Activated CD4-positive, alpha-beta T cell treated with anti-CD3 and anti-CD28 coated beads for 1 hour (primary cell): Measurements from ENCODE around the gene ZNRF3.
"Not testable (repeated sequence)": the region's sequence is repeated elsewhere in the genome, so short reads cannot be mapped to it uniquely, and the experiment has no call there.

ENCODE experiments used
- DNase-seq: peaks from one replicate; pipeline ENCODE4 v3.0.0-alpha.2; 2020

ZNRF3 gene

DNA sequence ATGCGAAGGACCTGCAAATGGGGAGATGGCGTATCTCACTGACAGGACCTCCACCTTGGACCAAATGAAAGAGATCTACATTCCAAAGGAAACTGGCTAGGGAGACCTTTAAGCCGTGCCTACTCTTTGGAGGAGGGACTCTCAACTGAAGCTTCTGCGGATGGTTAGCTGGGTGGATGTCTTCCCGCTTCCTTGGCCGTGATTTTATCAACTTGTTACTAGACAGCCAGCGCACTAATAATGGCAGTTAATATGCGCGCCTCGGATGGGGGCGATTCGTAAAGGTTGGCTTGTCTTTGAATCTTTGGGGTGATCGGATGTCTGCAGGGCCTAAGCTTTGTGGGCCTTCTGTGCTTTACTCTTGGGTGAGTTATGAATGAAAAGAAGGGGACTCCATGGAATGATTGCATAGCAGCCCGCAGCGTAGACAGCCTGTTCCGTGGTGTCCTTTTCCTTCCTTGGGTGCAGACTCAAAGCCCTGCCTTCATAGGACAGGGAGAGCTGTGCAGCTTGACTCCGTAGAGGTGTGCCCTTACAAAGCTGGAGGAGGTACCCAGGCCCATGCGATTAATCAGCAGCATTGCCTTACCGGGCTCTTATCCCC is 1.5 kb downstream of the ZNRF3 start:
- no peak for DNase-seq

DNA sequence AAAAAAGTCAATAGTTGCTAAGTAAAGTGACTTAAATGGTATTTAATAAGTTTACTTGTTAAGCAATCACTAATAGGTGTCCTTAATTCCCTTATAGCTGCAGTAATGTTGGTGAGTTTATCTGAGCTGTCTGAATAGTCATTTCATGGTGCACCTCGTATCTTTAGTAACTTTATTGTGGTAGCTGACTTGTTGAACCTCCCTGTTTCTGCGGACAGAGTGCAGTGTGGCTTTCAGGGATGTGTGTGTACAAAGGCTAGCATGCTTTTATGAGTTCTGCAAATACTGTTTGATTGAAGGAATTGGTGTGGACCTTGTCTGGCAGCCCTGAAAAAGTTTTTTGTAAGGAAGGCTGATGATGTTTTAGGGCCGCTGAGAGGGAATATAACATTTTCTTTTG is 2.6 kb downstream of the ZNRF3 start:
- no peak for DNase-seq

DNA sequence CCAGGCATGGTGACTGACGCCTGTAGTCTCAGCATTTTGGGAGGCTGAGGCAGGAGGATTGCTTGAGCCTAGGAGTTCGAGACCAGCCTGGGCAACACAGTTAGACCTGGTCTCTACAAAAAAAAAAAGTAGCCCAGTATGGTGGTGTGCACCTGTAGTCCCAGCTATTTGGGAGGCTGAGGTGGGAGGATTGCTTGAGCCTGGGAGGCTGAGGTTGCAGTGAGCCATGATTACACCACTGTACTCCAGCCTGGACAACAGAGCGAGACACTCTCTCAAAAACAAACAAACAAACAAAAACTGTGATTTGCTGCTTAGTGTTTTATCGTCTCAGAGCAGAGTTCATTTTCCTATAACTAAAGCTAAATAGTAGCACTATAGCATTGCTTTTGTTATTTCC is 3.3 kb downstream of the ZNRF3 start:
- DNase-seq, result not testable (repeated sequence)

DNA sequence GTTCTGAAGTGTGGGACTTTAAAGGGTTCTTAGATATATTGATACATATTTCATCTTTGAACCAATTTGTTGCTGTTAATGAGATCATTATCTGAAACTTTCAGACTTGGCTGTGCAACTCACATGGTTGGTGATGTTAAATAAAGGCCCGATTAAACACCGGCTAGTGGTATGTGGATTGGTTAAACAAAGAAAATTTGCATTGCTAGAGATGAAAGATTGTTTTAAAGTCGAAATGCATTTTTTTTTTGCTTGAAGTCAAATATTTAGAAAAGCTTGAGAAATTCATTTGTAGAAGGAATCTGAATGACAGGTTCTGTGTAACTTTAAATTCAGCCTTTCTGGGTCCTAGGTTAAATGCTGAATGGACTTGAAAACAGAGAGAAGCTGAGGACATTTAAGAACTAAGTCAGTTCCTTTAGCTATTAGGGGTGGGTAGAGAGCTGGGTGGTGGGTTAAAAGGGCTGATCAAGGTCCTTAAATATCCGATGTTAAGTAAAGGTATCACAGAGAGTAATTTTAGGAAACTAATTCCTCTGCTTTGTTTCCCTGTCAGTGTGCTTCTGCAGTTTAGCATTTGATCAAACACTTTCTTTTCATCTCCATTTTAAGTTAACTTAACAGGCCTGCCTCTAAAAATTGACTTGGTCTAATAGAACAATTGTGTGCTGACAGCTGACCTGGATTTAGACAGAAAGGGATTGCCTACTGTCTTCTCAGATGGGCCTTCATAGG is 4.5 kb downstream of the ZNRF3 start:
- DNase-seq, result no peak

DNA sequence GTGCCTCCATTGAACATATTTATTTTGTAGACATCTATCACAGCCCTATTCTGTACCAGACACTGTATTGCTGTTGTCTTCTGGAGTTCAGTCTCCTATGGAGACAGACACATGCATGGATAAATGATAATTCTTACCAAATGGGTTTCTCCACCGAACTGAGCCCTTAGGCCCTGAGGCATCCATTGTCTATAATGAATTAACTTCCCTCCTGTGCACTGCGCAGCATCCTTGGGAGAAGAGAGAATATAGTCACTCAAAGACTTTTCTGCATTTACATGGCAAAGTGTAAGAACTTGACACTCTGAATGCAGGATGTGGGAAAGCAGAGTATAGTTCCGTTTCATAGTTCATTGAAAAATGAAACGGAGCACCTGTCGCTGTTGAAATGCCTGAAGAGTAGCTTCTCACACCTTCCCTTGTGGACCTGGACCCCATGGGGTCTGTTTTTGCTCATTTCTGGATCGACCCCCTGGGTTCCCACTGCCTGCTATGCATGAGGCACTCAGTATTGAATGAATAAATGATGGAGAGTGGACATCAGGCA is 6.2 kb downstream of the ZNRF3 start:
- DNase-seq, result no peak

DNA sequence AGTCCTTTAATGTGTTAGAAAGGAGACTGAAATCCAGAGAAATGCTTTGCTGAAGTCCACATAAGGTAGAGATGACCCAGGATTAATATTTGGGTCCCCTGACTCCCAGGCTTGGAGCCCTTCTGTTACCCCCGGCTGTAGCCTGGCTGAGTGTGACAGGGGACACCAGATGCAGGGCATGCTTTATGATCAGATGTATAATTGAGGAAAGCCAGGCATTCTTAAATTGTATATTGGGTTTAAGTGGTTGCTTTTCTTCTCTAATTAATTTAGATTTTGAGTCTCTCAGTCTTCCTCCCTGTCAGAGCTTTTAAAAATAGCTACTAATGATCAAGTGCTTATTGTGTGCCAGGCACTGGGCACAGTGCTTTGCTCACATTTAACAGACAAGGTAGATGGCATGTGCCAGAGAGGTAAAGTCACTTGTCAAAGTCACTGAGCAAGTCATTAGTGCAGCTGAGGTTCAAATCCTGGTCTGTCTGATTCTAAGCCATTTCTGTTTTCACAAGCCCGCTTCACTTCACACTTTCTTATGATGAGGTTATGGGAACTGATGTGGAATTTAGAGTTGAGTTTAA is 7.9 kb downstream of the ZNRF3 start:
- no peak for DNase-seq

DNA sequence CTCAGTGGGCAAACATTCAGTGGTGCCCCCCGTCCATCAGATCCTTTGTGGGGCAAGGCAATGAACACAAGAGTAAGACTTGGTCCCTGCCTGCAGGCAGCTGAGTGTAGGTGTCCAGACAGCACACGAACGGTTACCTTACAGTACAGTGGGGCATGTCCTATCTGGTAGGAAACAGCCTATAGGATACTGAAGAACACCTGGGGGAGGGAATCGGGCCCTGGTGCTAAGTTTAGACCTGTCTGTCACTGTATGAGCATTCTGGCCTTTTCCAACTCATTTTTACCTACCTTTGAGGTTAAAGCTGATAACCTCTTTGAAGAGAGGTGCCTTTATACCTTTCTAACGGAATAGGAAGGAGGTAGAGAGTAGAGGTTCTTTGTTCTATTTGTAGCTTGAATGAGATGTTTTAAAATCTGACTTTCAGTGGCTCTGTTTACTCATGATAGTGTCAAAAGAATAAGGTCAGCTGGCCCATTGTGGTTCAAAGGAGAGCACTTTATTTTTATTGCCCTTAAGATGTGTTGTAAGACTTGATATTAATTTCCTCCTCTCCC is 8.9 kb downstream of the ZNRF3 start:
- no peak for DNase-seq

DNA sequence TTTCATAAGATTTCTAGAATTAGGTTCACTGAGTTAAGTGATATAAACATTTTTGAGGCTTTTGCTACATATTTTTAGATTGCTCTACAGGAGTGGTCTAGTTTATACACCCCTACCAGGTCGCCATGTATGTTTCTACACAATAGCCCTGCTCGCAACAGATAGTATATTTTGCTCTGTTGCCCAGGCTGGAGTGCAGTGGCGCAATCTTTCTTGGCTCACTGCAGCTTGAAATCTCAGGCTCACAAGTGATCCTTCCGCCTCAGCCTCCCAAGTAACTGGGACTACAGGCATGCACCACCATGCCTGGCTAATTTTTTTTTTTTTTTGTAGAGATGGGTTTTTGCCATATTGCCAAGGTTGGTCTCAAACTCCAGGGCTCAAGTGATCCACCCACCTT is 10.4 kb downstream of the ZNRF3 start:
- no peak for DNase-seq

DNA sequence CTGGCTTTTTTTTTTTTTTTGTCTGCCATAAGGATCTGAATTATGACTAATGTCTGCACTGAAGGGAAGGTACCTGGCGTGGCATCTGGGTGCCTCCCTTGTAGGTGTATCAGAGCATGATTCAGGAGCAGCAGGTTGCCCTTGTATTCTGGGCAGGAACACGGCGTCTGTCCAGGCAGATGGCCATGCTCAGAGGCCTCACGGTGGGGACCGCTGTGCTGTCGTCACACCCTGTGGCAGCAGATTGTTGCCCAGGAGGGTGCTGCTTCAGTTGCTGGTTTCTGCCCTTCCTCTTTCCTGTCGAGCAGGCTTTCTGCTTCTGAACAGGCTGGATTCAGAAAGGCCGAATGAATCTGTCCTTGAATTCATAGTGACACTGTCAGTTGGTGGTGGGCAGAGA is 11.0 kb downstream of the ZNRF3 start:
- no peak for DNase-seq

DNA sequence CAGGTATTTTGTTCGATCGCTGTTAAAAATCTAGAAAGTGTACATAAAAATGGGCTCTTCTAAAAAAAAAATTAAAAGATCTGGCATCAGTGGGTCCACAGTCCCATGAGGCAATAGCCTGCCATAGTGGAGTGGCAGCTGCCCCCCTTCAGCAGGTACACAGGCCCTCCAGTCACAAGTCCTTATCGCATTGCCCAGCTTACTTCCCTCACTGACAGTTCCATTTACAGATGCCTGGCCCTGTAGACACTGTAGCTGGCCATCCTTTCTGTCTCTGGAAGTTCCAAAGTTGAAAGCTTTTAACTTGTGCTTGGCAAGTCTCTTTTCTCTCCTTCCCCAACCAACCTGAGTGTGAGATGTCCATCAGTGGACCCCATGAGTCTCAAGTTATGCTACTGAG is 11.4 kb downstream of the ZNRF3 start:
- DNase-seq, result no peak

DNA sequence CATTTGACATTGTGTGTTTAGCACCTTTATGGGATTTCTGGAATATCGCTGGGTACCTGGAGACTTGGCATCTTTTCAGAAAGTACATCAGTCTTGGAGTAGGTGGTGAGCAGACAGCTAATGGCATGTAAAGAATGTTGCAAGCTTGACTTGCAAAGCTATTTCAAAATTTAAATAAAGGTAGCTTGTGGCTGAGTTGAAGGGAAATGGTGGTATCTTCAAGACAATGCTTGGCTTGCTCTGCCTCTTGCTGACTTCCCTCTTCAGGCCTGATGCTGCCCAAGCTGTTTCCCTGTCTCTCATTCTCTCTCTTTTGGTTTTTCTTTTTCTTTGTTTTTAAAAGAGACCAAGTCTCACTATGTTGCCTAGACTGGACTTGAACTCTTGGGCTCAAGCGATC is 13.2 kb downstream of the ZNRF3 start:
- DNase-seq, result no peak

DNA sequence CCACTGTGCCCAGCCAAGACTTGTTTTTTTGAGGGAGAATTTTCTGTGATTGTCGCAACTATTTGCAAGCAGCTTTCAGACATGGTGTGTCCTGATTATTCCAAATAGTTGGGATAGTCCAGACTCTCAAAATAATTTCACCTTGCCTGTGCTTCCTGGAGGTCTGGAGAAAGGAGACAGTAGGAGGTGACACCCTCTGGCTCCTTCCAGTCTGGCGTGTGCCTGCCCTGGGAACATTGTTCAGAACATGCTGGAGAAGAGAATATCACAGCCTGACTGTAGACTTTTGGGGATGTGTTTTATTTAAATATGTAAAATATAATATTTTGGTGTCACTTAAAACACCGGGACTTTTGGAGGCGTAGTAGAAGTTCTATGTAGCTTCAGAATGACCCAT is 14.9 kb downstream of the ZNRF3 start:
- DNase-seq, result no peak

DNA sequence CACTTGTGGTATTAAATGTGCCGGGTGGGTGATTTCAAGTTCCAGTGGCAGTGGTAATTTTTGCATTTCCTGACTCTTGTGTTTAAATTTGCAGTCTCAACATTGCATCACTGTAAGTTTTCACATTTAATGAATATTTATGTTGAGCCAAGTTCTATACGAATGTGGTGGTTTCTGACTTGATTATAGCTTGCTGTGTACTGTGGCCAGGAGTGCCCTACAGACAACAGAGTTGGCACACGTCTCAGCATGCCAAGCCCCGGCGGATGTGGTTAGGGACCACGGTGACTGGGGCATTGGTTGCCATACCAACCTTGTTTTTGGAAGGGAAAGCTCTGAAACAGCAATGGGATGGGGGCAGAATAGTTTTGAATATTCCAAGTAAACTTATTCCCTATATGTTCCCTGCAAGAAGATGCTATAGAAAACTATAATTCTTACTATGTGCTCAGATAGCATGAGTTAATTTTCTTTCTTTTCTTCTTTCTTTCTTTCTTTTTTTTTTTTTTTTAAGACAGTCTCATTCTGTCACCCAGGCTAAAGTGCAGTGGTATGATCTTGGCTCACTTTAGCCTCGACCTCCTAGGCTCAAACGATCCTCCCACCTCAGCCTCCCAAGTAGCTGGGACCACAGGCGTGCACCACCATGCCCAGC is 16.0 kb downstream of the ZNRF3 start:
- DNase-seq, result no peak

DNA sequence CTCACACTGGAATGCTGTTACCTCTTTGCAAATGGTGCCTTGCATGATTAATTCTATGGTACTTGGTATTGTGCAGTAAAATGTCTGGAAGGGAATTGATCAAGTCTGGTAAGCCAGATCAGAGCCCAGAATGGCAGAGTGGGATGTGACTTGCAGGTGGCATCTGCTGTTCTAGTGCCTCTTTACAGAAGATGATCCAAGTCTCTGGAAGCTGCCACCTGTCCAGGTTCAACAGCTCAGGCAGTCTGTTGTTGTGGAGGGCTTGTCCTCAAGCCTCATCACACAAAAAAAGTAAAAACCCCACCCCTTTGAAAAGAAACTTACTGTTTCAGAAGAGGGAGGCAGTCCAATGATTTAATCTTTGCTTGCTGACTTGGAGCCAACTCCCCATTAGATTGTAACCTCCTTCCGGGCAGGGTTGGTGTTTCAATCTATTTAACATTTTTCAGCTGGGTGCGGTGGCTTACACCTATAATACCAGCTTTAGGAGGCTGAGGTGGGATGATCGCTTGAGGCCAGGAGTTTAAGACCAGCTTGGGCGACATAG is 17.1 kb downstream of the ZNRF3 start:
- no peak for DNase-seq

DNA sequence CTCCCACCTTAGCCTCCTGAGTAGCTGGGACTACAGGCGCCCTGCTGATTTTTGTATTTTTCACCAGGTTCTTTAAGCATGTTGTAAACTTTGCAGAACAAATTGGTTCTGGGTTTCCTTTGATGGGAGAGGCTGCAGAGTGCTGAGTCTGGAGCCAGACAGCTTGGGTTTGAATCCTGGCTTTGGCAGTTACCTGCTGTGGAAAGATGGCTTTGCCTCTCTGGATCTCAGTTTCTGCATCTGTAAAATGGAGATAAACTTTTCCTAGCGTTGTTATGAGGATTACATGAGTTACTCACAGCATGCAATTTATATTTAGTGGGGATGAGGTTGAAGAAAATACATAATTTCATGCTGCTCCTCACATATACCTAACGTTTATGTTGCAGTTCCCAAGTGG is 19.1 kb downstream of the ZNRF3 start:
- no peak for DNase-seq

DNA sequence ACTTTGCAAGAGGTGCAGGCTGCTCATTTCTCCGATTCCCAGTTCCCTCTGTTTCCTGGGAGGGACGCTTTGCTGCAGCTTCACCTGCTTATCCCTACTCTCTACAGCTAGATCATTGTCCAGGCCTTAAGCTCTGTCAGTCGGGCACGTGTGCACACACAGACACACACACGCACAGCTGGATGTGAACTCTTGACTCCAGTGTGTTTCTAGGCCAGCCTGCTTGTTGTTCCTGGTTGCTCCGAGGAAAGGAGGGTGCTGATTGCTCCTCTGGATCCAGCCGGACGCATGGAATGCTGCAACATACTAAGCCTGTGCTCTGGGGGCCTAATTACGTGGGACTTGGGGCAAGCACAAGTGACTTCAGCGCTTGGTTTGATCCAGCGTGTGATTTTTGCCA is 19.7 kb downstream of the ZNRF3 start:
- no peak for DNase-seq

DNA sequence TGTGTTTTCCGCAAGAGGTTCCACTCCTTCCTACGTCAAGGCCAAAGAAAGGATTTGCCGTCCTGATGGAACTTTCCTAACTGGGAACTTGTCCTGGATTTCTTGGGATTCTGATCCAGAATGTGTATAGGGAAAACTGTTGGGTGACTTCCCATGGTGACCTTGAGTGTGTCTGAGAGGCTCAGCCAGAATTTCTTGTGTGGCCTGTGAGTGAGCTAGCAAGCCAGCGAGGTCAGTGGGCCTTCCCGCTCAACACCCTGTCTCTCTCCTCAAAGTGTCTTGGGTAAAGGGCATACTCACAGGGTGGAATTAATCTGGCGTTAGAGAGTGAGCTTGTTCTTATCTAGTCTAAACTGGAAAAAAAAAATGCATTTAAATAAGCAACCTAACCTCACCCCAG is 20.4 kb downstream of the ZNRF3 start:
- DNase-seq, result no peak

DNA sequence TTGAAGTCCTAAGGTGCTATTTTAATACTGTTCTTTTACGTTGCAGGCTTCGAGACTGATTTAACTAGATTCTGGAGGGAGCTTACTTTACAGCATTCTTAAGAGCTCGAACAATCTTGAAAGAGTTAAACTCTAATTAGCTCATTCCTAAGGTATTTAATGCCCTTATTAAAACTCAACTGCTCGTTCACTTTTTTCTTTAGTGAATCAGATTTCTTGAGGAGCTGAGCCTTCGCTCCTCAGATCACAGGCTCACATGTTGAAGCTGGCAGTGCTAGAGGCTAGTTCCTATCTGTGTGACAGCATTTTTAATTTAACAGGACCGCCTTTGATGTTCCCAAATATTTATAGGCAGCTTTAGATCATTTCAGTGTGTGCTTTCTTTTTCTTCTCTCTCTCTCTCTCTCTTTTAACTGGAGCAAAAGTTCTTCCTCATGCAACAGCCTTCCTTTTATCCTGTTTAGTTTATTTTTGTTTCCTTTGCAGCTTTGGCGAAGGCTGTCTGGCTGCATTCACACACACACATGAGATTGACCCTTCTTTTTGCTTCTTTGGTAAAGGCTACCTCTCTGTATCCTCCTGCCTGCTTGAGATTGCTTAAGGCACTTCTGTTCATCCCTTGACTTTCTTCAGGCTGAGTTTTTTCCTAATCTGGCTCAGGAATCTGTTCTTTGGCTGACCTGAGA is 21.0 kb downstream of the ZNRF3 start:
- DNase-seq, result no peak

DNA sequence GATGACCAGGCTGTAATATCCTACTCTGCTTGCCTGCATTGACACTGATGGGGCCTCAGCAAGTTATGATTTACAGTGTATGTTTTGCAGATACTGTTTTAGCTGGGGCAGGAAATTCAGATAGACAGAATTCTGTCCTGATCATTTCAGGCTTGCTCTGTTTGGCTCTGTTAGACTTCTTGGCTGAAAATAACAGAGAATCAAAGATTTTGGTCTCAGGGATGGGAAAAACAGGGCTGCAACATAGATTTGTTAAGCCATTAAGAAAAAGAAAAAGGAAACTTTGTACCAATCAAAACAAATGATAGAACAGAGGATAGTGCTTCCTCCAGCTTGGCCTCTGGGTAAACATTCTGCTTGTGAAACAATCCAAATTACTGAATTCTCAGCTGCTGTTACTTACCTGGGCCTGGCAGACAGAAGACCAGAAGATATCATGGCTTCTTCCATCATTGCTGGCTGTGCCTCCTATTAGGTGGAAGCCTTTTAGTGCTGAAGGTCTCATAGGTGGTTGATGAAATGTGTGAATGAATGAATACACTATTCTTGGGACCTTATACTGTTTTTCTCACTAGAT is 22.0 kb downstream of the ZNRF3 start:
- DNase-seq, result no peak

DNA sequence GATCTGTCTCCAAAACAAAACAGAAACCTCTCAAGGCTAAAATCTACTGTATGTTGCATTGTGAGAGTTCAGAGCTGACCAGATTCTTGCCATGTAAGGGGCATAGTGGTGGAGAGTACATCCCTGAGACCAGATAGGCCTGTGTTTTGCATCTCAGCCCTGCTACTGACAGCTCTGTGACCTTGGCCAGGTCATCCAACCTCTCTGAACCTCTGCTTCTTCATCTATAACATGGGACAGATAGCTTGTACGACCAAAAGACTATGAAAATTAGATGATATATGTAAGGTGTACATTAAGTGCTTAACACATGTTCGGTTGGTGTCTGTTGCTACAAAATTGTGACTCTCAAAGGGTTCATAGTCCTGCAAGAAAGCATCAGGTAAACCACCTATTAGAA is 22.9 kb downstream of the ZNRF3 start:
- no peak for DNase-seq

DNA sequence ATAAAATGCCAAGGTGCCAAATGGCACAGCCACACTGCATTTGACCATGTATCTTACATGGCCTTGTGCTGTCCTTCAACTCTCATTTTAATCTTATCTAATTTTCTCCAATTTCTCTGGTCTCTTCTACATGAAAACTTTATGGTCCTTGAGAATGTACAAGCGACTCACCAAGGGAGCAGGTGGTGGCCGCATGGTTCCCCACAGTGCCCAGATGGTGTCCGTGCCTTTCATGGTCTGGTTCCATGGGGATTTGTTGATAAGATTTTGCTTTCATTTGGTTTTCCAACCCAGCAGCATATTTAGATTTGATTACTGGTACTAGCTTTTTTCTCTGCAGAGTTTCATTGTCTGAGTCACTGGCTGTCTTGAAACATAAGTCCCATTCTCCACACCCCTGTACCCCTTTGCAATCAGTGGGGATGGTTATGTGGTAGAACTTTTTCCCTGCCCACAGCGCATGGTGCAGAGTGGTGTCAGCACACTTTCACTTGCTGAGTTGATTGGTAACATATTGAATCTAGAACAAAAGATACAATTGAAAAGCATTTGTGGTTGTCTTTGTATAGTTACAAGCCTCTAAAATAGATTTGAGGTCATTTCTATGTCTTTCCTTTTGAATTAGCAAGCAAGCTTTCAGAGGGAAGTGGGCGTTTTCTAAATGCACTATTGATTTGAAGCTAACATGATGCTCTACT is 24.1 kb downstream of the ZNRF3 start:
- no peak for DNase-seq

DNA sequence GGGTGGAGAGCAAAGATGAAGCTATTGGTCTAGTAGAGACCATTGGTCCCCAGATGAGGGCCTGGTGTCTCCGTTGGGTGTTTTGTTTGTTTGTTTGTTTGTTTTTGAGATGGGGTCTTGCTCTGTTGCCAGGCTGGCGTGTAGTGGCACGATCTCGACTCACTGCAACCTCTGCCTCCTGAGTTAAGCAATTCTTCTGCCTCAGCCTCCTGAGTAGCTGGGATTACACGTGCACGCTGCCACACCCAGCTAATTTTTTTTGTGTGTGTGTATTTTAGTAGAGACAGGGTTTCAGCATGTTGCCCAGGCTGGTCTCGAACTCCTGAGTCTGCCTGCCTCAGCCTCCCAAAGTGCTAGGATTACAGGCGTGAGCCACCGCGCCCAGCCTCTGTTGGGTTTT is 25.4 kb downstream of the ZNRF3 start:
- DNase-seq, result not testable (repeated sequence)
